ENCODE measurements around the gene ERBB4. TPM values are rescaled to one million over a fixed set of nuclear protein-coding genes. Genes with fewer than 3 reads are reported as not detected.
A peak's percentile ranks its signal among the peaks of the same experiment; 100 is the strongest.

The ERBB4 gene
- total RNA-seq, 1 donor from 2014 or later, result 17.8 TPM

DNA sequence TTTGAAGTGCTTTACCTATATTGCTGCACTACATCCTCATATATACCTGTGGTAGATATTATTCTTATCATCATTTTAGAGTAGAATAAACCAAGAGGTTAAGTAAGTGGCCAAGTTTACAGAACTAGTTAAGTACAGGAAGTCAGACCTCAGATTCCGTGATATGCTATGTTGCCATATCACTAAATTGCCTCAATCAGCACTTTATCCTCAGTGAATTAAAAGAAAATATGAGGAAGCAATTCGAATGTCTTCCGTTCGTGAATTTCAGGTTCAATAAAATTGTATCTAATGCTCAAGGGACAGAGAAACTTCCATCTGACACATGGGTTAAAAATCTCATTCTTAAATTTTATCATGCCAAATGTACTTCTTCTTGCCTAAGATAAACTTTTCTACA lies 1133.6 kb downstream of the ERBB4 start:
- DNase-seq, result no peak

DNA sequence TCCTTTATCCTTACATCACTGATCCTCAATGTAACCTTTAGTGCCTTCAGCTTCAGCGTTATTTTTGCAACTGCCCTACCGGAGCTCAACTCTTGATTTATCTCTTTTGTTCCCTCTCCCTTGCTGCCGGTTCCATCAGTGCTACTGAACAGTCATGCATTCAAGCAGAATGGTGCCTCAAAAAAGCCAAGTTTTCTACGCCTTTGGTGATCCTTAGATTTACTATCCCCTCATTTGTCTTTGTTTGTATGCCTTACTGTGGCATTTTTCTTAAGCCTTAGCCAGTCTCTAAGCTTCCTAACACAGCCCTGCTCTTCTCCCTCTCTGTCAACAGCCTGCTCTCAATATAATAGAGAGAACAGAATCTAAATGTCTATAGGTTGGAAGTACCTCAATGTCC lies 1134.5 kb downstream of the ERBB4 start:
- DNase-seq, result no peak

DNA sequence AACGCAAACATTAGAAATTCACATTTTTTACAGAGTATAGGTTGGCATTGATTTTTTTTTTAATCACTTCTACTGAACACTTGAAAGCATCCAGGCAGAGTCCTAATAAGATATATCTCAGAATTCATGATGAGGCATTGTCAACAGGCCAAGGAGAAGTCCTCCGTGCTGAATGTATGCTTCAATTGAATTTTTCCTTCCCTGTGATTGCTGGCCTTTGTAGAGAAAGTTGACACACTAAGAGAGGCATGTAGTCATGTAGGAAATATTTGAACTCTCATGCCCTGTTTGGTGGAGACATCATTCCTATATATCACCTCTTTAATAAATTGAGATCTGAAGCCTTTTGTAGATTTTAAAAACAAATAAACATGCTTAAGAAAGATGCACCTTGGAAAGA lies 1137.3 kb downstream of the ERBB4 start:
- DNase-seq, result no peak

DNA sequence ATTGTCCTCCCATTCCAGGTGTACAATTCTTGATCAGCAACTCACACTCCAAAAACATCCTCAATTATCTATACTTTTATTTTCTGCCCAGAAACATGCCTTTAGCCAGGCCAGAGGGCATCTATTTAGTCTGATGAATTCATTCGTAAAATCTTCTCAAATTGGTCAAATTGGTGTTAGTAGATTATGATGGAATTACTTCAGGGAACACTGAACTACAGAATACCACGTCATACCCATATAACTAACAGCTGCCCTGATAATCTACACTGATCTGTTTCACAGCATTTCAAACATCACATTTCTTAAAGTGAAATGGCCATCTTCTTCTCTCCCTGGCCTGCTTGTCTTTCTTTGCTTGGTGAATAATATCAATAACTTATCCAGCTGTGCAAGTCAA lies 1140.8 kb downstream of the ERBB4 start:
- no peak for DNase-seq

DNA sequence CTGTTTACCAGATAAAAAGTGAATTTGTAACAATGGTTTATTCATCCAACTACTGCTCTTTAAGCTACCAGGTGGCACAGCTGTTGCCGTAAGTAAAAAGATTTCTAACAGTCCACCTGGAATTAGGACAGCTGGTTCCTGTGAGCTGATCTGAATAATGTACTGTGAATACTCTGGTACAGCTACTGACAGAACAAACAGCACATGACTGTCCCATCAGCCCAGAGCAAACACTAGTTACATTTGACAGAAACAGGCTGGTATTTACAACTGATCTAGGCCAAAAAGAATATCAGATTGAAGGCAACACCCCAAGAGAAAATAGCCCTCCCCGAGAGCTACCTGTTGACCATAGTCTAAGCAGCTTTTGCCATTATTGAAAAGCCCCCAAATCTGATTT lies 1141.8 kb downstream of the ERBB4 start:
- peak; percentile 17 for DNase-seq

DNA sequence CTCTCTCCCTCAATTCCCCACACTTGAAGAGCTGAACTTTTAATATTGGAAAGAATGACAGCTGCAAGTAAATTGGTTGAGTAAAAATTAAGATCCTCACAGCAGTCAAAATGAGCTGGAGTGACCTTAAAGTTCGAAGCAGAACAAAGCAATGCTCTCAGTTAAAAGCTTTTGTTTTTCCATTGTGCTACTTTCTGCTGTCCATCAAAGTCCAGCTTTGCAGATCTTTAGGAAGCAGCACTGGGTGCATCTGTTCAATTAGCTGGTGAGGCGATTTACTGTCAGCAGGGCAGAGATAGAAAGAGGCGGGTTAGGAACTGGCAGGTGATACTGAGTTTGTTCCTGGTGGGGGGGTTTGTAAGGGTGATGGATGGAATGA lies 1147.4 kb downstream of the ERBB4 start:
- no peak for DNase-seq

DNA sequence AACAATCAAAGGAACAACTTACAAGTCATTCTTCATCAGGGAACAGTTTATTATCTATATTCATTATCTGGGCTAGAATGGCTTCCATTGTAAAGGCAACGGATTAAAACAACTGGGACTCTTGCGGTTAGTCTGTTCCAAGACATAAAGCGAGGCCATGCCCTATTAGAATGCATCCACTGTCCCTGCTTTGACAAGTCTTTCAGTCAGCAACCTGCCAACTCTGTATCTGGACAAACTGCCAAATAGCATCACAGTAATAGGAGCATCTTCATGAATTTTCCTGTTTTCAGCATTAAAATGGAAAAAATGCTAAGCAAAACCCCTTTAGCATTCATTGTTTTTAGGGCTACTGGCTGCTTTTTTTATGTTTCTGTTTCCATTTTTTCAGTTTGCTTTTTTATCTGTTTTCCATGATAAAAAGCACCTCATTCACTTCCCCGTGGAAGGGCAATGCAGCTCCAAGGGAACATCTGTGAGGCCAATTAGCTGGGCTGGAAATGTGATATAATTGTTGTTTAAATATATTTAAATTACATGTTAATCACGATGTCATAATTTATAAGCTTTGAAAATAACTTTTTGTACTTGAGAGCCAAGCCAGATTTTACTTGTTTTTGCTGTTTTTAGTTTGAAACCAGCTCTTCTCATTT lies 1147.9 kb downstream of the ERBB4 start:
- no peak for DNase-seq

DNA sequence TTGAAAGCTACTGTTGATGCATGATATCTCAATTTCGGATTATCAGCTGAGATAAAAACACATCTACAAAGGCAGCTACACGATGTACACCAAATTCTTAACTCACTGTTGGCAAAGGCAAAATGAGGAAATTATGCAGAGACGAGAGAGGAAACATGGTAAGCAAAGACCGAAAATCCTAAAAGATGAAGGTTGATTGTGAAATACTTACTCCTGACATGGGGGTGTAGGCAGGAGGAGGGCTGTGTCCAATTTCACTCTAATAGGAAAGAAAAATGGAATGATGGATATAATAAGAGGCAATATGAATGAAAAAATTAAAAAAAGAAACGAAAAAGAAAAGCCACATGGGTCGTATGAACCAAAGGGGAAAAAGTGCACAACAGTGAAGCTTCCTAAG lies 1150.9 kb downstream of the ERBB4 start:
- no peak for DNase-seq

DNA sequence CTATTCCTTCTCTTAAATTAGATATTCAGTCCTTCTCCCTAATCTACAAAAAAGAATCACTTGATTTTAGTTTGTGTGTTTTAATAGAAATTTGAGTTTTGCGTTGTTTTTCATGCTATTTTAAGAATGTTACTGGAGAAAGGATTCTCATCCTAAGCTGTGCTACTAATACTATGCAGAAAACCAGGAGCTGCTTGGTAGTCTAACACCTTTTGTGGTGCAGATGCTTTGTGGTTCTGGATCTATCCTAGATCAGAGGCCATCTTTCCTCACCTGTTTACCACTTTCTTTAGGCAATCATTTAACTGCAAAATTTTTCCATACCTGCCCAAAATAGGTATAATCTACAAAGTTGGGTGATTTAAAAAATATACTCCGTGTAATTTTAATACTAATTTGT lies 1158.6 kb downstream of the ERBB4 start:
- no peak for DNase-seq

DNA sequence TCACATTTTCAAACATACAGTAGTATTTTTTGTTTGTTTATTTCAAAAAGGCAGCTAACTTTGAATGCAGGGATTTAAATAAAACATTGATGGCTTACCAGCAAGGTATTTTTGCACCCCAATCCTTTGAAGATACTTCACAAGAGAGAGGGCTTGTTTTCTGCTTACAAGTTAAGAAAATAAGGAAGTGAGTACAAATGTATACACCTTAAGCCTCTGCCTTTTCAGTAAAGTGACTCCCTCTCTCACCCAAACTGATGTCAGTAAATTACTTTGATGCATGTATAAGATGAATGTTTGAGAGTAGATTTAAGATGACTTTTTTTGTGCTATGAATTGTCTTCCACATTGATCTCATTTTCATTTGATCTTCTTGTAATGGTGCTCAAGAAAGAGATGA lies 1162.2 kb downstream of the ERBB4 start:
- no peak for DNase-seq

DNA sequence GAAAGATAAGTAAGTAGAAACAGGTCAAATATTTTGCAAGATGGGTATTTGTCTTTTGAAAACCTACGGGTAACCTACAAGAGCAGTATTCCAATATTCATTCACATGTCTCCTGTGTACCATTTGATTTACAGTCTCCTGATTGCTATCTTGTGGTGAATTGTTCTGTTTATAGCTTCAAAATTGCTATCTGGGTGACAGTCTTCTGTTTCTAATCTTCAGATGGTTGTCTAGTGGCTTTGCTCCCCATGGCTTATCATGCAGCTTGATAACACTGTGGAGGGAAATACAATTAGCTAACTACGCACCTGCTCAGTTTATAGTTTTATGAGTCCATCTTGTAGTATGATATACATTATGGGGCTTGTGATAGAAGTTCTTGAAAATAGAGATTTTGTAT lies 1165.4 kb downstream of the ERBB4 start:
- no peak for DNase-seq

DNA sequence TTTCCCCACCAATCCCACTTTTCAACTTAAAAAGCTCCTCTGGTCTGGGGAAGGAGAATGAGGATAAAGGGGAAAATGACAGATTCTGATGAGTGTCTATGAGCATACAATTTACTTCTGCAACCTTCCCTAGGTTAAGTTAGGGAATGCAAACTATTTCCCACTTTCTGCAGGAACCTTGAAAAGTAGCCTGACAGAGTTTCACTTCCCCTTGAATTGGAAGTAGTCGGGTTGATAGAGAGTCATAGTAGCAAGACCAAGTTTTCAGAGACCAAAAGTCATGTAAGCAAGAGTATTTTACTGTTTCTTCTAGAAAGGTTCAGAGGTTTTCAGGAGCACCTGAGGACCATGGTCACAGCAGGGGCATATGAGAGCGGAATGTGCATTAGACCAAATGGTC lies 1167.1 kb downstream of the ERBB4 start:
- no peak for DNase-seq

DNA sequence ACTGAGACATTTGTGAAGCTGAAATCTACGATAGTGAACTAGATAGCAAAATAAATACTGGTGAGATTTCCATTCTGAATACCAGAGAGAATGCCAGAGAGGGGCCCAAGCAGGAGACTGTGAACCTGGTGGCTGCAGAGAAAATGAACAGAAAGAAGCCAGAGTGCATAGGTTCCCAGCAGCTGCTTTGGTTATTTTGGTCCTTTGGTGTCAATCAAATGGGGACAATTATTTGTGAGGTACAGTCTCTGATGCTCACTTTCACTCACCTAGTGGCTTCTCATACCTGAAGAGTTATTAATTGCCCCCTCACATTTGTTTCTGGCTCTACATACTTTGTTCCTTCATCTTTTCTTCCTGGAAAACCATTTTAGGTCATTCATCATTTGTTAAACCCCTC lies 1170.1 kb downstream of the ERBB4 start:
- DNase-seq, result no peak

DNA sequence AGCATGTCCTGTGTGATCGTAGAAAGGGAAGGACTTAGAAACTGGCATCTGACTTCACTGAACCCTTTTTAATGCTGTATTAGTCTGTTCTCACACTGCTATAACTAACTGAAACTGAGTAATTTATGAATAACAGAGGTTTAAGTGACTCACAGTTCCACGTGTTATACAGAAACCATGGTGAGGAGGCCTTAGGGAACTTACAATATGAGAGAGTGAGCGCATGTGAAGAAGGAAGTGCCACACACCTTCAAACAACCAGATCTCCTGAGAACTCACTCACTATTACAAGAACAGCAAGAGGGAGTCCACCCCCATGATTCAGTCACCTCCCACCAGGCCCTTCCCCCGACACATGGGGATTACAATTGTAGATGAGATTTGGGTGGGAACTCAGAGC lies 1170.9 kb downstream of the ERBB4 start:
- no peak for DNase-seq

DNA sequence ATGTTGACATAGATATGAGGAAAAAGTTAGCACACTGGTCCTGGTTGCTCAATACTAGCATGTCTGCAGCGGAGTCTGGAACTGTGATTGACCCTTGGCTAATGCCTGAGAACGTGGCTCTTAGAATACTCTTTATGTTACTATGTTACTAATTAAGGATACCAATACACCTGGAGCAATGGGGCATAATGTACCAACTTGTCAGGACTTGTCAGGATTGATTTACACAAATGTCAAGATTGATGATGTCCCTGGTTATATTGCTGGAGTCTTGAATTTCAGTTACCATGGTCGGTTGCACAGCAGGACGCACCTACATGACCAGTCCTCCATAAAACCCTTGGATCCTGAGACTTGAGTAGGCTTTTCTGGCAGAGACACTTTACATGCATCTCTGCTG lies 1171.3 kb downstream of the ERBB4 start:
- DNase-seq, result no peak

DNA sequence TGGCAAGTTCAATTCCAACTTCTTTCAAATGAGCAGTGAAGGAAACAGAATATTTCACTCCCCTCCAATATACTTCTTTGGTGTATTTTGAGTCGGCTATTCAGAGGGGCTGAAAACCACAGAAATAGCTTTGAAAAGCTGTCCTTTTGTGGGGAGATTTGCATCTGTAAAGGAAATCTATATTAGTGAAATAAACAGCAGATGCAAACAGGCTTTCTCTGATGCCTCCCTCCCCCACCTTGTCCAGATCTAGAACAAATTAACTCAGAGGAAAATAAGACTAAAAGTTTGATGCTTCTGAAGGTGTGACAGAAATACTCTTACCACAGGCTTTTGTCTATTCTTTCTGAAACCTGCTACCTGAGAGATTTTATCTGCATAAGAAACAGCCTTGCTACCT lies 1173.7 kb downstream of the ERBB4 start:
- no peak for DNase-seq

DNA sequence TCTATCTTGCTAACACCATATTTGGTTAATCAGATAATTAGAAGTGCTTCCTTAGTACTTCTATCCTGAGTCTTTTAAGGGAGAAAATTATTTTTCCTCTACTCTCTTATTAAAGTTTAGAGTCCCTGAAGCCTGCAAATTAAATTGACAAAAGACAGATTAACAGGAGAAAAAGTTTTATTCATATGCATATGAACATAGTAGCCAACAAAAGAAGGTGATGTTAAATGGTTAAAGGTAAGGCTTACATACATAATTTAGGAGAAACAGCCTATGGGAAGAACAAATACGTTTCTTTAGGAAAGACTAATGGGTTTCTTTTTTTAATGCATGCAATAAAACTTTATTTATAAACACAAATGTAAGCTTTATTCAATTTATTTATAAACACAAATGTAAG lies 1177.2 kb downstream of the ERBB4 start:
- DNase-seq, result no peak

DNA sequence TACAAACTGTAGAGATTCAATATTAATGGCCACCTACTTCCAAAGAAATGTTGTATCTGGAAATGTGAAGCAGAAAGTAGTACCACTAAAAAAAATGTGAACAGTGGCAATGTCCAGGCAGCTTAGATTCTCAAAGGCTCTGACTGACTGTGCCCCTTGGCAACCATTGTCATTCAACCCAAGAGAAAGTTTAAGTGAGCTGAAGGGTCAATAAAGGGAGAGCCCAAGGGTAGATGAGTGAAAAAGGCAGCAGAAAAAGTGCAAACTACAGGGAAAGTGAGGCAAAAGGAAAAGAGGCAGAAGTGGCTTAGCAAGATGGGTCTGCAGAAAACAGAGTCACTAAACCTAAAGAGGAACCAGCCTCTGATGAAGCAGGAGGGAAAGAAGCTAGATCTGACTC lies 1179.3 kb downstream of the ERBB4 start:
- no peak for DNase-seq

DNA sequence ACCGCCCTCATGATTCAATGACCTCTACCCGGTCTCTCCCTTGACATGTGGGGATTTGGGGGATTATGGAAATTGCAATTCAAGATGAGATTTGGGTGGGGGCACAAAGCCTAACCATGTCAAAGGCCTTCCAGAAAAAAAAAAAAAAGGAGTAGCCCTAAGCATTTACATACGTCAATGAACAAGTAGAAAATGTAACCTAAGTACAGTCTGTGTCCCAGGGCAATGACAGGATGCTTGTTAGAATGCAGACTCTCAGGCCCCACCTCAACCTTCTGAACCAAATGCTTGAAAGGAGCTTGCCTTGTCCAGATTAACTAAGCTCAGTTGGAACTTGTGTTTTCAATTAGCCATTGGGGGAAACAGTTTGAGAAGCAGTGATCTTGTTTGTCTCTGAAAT lies 1180.1 kb downstream of the ERBB4 start:
- no peak for DNase-seq

DNA sequence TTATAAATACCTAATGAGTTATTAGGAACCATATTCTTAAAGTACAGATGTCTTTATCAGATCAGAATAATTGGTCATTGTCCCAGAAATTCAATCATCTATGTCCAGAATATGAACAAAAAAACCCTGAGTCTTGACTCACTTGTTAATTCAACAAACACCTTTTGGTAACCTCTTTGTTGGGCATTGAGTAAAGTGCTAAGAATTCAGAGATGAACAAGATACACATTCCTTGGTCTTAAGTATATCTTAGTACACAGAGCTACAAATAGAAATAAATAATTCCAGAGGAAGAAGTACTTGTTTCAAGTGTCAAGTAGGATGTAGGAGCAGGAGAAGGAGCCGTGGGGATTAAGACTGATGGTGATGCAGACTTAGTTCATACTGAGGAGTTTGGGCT lies 1184.1 kb downstream of the ERBB4 start:
- no peak for DNase-seq

DNA sequence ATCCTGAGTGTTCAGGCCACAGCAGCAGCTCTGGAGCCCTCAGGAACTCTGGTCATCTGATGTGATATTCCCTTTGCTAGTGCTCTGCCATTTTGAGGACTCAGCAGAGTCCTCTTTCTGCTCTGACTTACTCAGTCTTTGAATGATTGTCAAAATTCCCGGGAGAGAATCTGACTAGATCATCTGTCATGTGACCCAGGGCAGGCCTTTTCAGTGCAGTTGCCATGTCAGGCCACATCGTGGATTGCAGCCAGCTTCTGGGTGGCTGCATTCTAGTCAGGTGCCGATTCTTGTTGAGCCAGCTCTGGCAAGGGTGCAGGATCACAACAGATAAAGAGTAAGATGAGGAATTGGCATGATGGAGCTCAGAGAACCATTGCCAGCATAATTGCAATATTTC lies 1186.6 kb downstream of the ERBB4 start:
- DNase-seq, result no peak

DNA sequence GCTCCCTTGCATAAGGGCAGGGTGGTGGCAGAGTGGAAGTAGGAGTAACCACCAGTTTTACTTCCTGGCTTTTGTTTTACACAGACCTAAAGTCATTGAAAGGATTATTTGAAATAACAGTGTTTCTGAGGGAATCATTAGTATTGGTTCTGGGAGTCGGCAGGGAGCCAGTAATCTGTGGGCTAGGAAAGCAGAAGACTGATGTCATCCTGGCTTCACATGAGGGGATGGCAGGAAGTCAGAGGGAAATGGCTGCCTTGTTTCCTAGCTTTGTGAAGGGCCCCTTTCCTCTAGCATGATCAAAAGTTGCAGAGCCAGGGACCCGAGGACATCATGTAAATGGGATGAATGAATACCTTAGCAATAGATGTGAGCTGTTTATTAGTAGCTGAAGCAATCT lies 1189.6 kb downstream of the ERBB4 start:
- no peak for DNase-seq

DNA sequence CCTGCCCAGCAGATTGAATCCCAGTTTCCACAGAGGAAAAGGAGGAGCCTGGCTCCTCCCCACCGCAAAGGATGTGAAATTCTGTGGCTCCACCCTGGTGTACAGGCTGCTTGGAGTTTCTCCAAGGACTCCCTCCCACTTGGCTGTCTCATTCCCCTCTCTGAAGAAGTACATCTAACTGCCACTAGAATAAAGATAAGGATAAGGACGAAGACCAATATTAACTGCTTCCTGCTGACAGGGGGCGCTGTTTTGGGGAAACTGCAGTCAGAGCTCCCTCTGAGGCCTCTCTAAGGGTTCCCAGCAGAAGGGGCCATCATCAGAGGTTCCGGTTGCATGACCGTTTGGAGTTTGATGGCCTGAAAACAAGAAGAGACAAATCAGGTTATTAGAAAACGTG lies 1191.3 kb downstream of the ERBB4 start:
- DNase-seq, result no peak

DNA sequence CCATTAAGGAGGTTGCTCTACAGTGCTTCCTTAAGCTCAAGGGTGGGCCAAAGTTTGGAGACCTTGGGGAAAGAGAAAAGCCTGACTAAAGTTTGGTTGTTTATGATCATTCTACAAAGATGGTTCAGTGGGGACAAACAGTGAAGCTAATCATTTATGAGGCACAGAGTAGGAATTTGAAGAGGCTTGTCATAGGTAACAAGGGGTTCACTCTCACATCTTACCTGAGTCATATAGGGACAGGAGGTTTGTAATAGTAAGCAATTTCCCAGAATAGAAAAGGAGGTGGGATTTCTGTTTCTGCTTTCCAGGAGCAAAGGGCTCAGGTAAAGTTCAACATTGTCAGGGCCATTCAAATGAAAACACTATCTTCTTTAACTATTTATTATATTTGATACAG lies 1194.3 kb downstream of the ERBB4 start:
- DNase-seq, result no peak

DNA sequence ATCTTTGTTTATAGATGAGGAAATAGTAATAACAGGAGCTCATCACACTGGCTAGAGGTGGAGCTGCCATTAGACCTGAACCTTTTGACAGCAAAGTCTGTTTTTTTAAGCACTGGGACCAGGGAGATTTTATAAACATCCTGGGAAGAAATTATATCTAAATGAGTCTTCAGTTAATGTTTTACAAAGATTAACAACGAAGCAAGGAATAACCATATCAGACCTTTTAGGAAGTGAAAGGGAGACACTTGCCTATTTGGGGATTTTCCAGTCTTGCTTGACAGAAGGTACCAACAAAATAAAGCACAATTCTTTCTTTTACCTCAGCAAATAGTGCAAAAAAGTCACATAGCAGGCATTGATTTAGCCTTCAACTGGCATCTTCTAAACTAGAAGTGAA lies 1205.2 kb downstream of the ERBB4 start:
- DNase-seq, result no peak

All from tongue (tissue), 2 donors.